ENCODE results near the gene MRRF.

MRRF gene

GRCh38 chr9:122228568-122229484, 35.9 kb upstream of the MRRF start, which contains the start of gene LHX6:
Gene LHX6 (minus strand): TSS chr9:122228957. CDS start chr9:122228740, 217 bp downstream.
- no peak for DNase-seq

GRCh38 chr9:122229485-122229837, 35.2 kb upstream of the MRRF start:
- no peak for DNase-seq

- no peak for DNase-seq
Measured at GRCh38 chr9:122232796-122233306, 31.8 kb upstream of the MRRF start.

- no peak for DNase-seq
Measured at GRCh38 chr9:122234022-122234748, 30.5 kb upstream of the MRRF start.

GRCh38 chr9:122236681-122237080, 28.0 kb upstream of the MRRF start:
- DNase-seq, result no peak

GRCh38 chr9:122239722-122240121, 25.0 kb upstream of the MRRF start:
- no peak for DNase-seq

- no peak for DNase-seq
Measured at GRCh38 chr9:122244349-122244748, 20.3 kb upstream of the MRRF start.

GRCh38 chr9:122246666-122247065, 18.0 kb upstream of the MRRF start:
- DNase-seq, result no peak

- DNase-seq, result no peak
Measured at GRCh38 chr9:122248448-122248865, 16.2 kb upstream of the MRRF start.

GRCh38 chr9:122251351-122251750, 13.3 kb upstream of the MRRF start:
- DNase-seq, result no peak

GRCh38 chr9:122252796-122253195, 11.9 kb upstream of the MRRF start:
- no peak for DNase-seq

GRCh38 chr9:122254761-122255160, 9.9 kb upstream of the MRRF start:
- DNase-seq, result no peak

- no peak for DNase-seq
Measured at GRCh38 chr9:122256206-122256605, 8.5 kb upstream of the MRRF start.

- DNase-seq, result no peak
Measured at GRCh38 chr9:122258886-122259415, 5.7 kb upstream of the MRRF start.

- no peak for DNase-seq
Measured at GRCh38 chr9:122261469-122261881, 3.2 kb upstream of the MRRF start.

GRCh38 chr9:122262073-122262472, 2.6 kb upstream of the MRRF start:
- no peak for DNase-seq

- DNase-seq, result no peak
Measured at GRCh38 chr9:122263699-122264349, 858 bp upstream of the MRRF start.

GRCh38 chr9:122265149-122265915, 650 bp downstream of the MRRF start:
- DNase-seq, result peak; percentile 46 to 61

- no peak for DNase-seq
Measured at GRCh38 chr9:122268041-122268814, 3.5 kb downstream of the MRRF start.

GRCh38 chr9:122274055-122274454, 9.4 kb downstream of the MRRF start:
- DNase-seq, result no peak

- no peak for DNase-seq
Measured at GRCh38 chr9:122276096-122276495, 11.4 kb downstream of the MRRF start.

All from CD4-positive, alpha-beta T cell treated with Interleukin-1 beta for 1 hour (primary cell).